Activated gamma-delta T cell treated with anti-CD3 and anti-CD28 coated beads, Interleukin-2, amount 50 U/mL, for 16 hours (primary cell): ENCODE data around the gene RORC.

ENCODE experiments used
- DNase-seq: peaks from one replicate; pipeline ENCODE4 v3.0.0-alpha.2; 2020; ENCODE audit warnings: low read depth

Gene RORC

GRCh38 chr1:151825751-151826660, 5.6 kb downstream of the RORC start:
- no peak for DNase-seq

GRCh38 chr1:151825204-151825603, 6.4 kb downstream of the RORC start:
- DNase-seq: no peak

- DNase-seq: no peak
Observed at GRCh38 chr1:151823175-151823574, 8.4 kb downstream of the RORC start.

- DNase-seq: no peak
Observed at GRCh38 chr1:151822404-151822803, 9.2 kb downstream of the RORC start.

GRCh38 chr1:151820940-151821339, 10.7 kb downstream of the RORC start:
- no peak for DNase-seq

- no peak for DNase-seq
Observed at GRCh38 chr1:151819976-151820623, 11.5 kb downstream of the RORC start.

GRCh38 chr1:151819227-151819835, 12.3 kb downstream of the RORC start:
- no peak for DNase-seq

GRCh38 chr1:151817353-151817730, 14.3 kb downstream of the RORC start:
- DNase-seq: no peak

GRCh38 chr1:151816548-151817352, 14.9 kb downstream of the RORC start:
- no peak for DNase-seq

- DNase-seq: no peak
Observed at GRCh38 chr1:151815716-151816327, 15.8 kb downstream of the RORC start.

- DNase-seq: no peak
Observed at GRCh38 chr1:151814971-151815545, 16.5 kb downstream of the RORC start.

- no peak for DNase-seq
Observed at GRCh38 chr1:151814426-151814825, 17.2 kb downstream of the RORC start.

GRCh38 chr1:151813271-151813977, 18.2 kb downstream of the RORC start:
- DNase-seq: no peak

GRCh38 chr1:151811181-151811580, 20.4 kb downstream of the RORC start:
- no peak for DNase-seq

- DNase-seq: no peak
Observed at GRCh38 chr1:151809985-151810556, 21.5 kb downstream of the RORC start.

- DNase-seq: no peak
Observed at GRCh38 chr1:151809290-151809984, 22.2 kb downstream of the RORC start.

GRCh38 chr1:151807766-151808165, 23.8 kb downstream of the RORC start:
- DNase-seq: no peak

- no peak for DNase-seq
Observed at GRCh38 chr1:151807131-151807530, 24.5 kb downstream of the RORC start.

GRCh38 chr1:151806170-151806569, 25.4 kb downstream of the RORC start:
- DNase-seq: no peak
